ENCODE data around the gene MCRS1. TPM values are rescaled to one million over a fixed set of nuclear protein-coding genes. Genes with fewer than 3 reads are reported as not detected.
A peak's percentile ranks its signal among the peaks of the same experiment; 100 is the strongest.

Gene MCRS1
- total RNA-seq, 1 donor from 2014 or later, result 62.4 TPM

DNA sequence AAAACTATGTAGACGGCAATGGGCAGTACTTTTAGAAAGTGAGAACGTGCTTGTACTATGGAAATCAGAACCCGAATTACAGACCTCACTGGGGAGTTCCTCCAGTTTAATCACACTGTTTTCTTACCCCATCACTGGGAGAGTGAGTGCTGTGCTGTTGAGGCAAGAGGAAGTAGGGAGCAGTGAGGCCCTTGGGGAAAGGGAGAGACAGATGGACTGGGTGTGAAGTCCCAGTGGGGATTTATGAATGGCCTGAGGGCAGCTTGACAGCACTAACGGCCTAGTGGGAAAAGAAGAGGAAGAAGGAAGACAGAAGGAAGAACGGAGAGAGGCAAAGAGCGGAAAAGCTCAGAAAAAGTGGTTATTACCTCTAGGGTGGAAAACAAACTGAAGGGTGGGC, 5.7 kb downstream of the MCRS1 start:
- TF ChIP-seq, protein P1, sequence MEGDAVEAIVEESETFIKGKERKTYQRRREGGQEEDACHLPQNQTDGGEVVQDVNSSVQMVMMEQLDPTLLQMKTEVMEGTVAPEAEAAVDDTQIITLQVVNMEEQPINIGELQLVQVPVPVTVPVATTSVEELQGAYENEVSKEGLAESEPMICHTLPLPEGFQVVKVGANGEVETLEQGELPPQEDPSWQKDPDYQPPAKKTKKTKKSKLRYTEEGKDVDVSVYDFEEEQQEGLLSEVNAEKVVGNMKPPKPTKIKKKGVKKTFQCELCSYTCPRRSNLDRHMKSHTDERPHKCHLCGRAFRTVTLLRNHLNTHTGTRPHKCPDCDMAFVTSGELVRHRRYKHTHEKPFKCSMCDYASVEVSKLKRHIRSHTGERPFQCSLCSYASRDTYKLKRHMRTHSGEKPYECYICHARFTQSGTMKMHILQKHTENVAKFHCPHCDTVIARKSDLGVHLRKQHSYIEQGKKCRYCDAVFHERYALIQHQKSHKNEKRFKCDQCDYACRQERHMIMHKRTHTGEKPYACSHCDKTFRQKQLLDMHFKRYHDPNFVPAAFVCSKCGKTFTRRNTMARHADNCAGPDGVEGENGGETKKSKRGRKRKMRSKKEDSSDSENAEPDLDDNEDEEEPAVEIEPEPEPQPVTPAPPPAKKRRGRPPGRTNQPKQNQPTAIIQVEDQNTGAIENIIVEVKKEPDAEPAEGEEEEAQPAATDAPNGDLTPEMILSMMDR (conservative IDR thresholded peaks at IDR 0.05; ENCODE audit: low read depth, low read length), result no peak
- no peak overlapping the region for H3K4me3 ChIP-seq (ENCODE audit: low read depth, low read length)

DNA sequence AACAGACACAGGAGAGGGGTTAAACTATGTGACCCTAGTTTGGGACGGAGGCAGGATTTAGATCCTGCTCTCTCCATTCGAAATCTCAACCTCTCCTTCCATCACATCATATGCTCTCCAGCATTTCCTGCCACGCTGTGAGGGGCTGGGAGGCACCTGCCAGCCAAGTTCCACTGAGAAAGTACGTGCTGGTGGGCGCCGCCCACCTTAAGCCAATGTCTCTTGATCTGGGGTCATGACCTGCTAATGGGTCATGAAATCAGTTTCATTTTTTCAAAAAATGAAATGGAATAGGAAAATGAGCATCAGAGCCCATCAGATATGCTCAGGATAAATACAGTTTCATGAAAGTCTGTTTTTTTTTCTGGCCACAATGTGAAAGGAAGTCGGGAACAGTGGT, 7.2 kb downstream of the MCRS1 start:
- TF ChIP-seq, protein P1 (conservative IDR thresholded peaks at IDR 0.05; ENCODE audit: low read depth, low read length), result no peak
- DNase-seq (ENCODE audit: low read depth), result no peak

More for the DNA sequence above, 5.7 kb downstream of the MCRS1 start:
- no peak for DNase-seq (ENCODE audit: low read depth)

DNA sequence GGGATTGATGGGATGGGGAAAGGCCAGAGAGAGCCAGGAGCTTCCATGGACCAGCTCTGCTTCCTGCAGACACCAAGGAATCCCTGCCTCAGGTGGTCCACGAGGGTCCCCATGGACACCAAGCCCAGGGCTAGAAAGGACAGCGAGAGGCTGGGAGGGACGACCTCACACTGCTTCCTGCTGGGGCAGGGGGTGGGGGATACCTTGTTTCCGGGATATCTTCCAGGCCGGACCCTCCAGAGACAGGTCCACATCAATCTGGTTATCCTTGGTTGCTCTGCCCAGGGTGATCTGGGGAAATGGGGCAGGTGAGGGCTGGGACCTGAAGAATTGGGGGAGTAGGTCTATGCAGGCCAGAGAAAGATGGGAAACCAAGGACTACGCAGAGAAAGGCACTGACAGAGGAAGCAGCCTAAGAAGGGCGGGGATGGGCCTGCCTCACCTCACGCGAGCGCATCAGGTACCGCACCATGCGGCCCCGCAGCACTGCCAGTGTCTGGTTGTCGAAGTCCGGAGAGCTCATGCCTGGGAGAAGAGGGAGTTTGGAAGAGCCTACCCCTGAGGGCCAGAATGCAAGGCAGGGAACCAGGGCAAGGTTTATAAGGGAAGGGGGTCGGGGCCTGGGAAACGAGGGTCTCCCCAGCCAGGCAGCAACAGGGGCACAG, 8.8 kb downstream of the MCRS1 start:
- no peak for DNase-seq (ENCODE audit: low read depth)
- TF ChIP-seq, protein P1 (conservative IDR thresholded peaks at IDR 0.05; ENCODE audit: low read depth, low read length), result no peak
- H3K4me3 ChIP-seq (ENCODE audit: low read depth, low read length), result no peak overlapping the region

More for the DNA sequence above, 7.2 kb downstream of the MCRS1 start:
- H3K4me3 ChIP-seq (ENCODE audit: low read depth, low read length), result no peak overlapping the region

DNA sequence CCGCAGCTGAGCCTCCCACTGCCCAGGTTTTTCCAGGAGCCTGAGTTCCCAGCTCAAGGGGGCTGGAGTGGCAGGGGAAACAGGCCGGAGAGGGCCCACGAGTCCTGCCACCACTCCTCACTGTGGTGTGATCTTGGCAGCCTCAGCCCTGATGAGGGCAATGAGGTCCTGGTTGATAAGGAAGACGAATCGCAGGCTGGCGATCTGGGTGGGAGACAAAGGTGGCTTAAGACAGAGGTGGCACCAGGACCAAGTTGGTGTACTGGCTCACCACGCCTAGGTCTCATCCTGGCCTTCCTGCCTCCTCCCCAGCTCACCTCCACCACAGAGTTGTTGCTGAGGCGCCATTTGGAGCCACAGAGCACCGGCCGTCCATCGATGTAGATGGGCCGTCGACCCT, 9.4 kb downstream of the MCRS1 start:
- TF ChIP-seq, protein P1 (conservative IDR thresholded peaks at IDR 0.05; ENCODE audit: low read depth, low read length), result no peak
- DNase-seq (ENCODE audit: low read depth), result no peak

DNA sequence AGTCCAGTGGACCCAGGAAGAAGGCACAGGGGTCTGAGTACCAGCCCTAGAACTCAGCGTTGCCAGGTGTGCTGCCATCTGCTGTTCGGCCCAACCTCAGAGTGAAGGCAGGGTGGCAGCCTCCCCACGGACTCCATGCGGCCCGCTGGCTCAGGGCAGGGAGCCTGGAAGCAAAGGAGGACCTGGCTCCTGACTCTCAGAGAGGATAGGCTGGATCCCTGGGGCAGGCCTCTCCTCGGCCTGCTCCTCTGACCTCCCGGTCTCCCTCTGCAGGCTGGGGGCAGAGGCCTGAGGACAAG, 10.1 kb downstream of the MCRS1 start:
- no peak overlapping the region for H3K4me3 ChIP-seq (ENCODE audit: low read depth, low read length)
- TF ChIP-seq, protein P1 (conservative IDR thresholded peaks at IDR 0.05; ENCODE audit: low read depth, low read length), result peak; percentile 43
- DNase-seq (ENCODE audit: low read depth), result no peak

More for the DNA sequence above, 9.4 kb downstream of the MCRS1 start:
- no peak overlapping the region for H3K4me3 ChIP-seq (ENCODE audit: low read depth, low read length)

DNA sequence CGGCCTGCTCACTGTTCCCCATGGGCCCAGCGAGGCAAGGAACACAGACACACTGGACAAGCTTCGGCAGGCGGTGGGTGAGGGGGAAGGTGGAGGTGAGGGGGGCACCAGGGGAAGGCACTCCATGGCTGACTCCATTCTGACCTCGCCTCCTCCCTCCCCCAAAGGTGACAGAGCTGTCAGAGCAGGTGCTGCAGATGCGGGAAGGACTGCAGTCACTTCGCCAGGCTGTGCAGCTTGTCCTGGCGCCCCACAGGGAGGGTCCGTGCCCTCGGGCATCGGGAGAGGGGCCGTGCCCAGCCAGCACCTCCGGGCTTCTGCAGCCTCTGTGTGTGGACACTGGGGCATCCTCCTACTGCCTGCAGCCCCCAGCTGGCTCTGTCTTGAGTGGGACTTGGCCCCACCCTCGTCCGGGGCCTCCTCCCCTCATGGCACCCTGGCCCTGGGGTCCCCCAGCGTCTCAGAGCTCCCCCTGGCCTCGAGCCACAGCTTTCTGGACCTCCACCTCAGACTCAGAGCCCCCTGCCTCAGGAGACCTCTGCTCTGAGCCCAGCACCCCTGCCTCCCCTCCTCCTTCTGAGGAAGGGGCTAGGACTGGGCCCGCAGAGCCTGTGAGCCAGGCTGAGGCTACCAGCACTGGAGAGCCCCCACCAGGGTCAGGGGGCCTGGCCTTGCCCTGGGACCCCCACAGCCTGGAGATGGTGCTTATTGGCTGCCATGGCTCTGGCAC, 10.6 kb downstream of the MCRS1 start:
- no peak for DNase-seq (ENCODE audit: low read depth)
- no peak overlapping the region for H3K4me3 ChIP-seq (ENCODE audit: low read depth, low read length)
- TF ChIP-seq, protein P1 (conservative IDR thresholded peaks at IDR 0.05; ENCODE audit: low read depth, low read length), result no peak

All from epithelial cell of proximal tubule (primary cell).